Measurements from ENCODE around the gene ELK3. TPM values are rescaled to one million over a fixed set of nuclear protein-coding genes. Genes with fewer than 3 reads are reported as not detected.

Gene ELK3
- total RNA-seq, 1 experiment from 2014 or later: 9.4 TPM

DNA sequence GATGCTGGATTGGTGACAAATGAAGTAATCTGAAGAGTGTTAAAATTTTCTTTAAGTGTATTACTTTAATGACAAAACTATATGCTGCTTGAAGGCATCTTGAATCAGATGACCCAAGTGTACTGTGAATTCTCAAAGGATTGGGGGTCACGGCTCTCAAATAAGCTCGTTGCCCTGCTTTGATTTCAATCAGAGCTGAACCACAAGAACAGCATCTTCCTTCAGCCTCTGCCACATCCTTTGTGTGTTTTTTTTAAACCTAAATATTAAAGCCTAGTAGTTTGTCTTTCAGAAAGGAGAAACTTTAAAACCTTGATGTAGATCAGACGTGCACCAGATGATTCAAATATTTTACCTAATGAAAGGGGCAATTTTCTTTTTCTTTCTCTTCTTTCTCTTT is 11.7 kb downstream of the ELK3 start:
- no peak overlapping the region for H3K56ac ChIP-seq (ENCODE audit: insufficient read length, low read depth, low read length)
- H3K18ac ChIP-seq (ENCODE audit: insufficient read length, low read depth, low read length): no peak overlapping the region
- no peak overlapping the region for H4K5ac ChIP-seq (ENCODE audit: insufficient read length, low read depth, low read length)
- H2BK20ac ChIP-seq (ENCODE audit: low read depth, low read length, poor library complexity, severe bottlenecking): no peak overlapping the region
- Mint-ChIP-seq H3K9me3 (no peaks in the 10 kb centered on the region), H3K27me3 (ENCODE audit: low read depth) (no peaks in the 10 kb centered on the region), H3K4me3 (no peak overlapping the region), H3K4me1 (peaks cover 21 to 30% of the 10 kb centered on the region in 2 experiments), H3K36me3 (ENCODE audit: insufficient read depth in 1 of 3, low read depth in 3 of 3) (no peaks in the 10 kb centered on the region; a peak in 1 of 7 replicates), H3K27ac (no peak overlapping the region)
- peaks cover 6% of the 10 kb centered on the region; the same call in 1 of the 2 replicates for H3K4me1 ChIP-seq (ENCODE audit: insufficient read depth, low read length)
- H2BK120ac ChIP-seq (ENCODE audit: low read depth, low read length, poor library complexity, severe bottlenecking): no peak overlapping the region
- no peak overlapping the region for H3K4ac ChIP-seq (ENCODE audit: low read depth, low read length)
- no peak overlapping the region for H2BK5ac ChIP-seq (ENCODE audit: insufficient read length, low read length)
- H3K14ac ChIP-seq (ENCODE audit: insufficient read depth, low read length): no peak overlapping the region
- no peak overlapping the region for H2BK15ac ChIP-seq (ENCODE audit: low read depth, low read length)
- WGBS (ENCODE audit: extremely low coverage, insufficient read length, low lambda C conversion rate): no CpG with 5 or more reads among the region's 3 CpGs
- no peaks in the 10 kb centered on the region for H3K23me2 ChIP-seq (ENCODE audit: insufficient read length, low read depth, low read length, poor library complexity, severe bottlenecking)
- no peaks in the 10 kb centered on the region for H3K79me1 ChIP-seq (ENCODE audit: insufficient read depth, low read depth, low read length, poor library complexity, severe bottlenecking)
- no peak overlapping the region for H3T11ph ChIP-seq (ENCODE audit: low read length)
- H3K27ac ChIP-seq (ENCODE audit: insufficient read length, low read depth, low read length): no peak overlapping the region
- H3K23ac ChIP-seq (ENCODE audit: insufficient read length, low read depth, low read length): no peak overlapping the region
- H3K9ac ChIP-seq (ENCODE audit: extremely low read depth, insufficient read length, low read length): no peak overlapping the region
- TF ChIP-seq CTCF (conservative IDR thresholded peaks at IDR 0.05): no peak
- no peak overlapping the region for H4K8ac ChIP-seq (replicated peaks; ENCODE audit: insufficient read length, low read depth, low read length)
- H3K4me2 ChIP-seq (ENCODE audit: insufficient read depth, insufficient read length, low read length): no peak overlapping the region
- no peak overlapping the region for H2BK12ac ChIP-seq (ENCODE audit: insufficient read length, low read depth, low read length)
- DNase-seq: no peak
- no peaks in the 10 kb centered on the region for H3K9me3 ChIP-seq (ENCODE audit: control insufficient read depth, low read depth, low read length)
- no peaks in the 10 kb centered on the region for H3K79me2 ChIP-seq (ENCODE audit: insufficient read depth, low read length)
- no peak overlapping the region for H2AFZ ChIP-seq (ENCODE audit: low read length)
- H4K20me1 ChIP-seq (ENCODE audit: control insufficient read depth, insufficient read depth, insufficient read length): no peaks in the 10 kb centered on the region
- no peak overlapping the region for H4K91ac ChIP-seq (ENCODE audit: insufficient read length, low read depth, low read length)
- no peak overlapping the region for H2AK5ac ChIP-seq (ENCODE audit: insufficient read length, low read length)
- H3K27me3 ChIP-seq (ENCODE audit: insufficient read depth, low read length): no peaks in the 10 kb centered on the region

Measured in H9 (cell line).